HEK293 (cell line): ENCODE data around the gene GCSH.

ENCODE experiments used
- CTCF ChIP-seq: fragments of 450-650 bp; formaldehyde crosslinking; IDR thresholded peaks from 2 replicates; pipeline ENCODE4 v1.5.1; 2016; ENCODE audit warnings: missing biosample characterization, missing genetic modification characterization
- MEIS1 ChIP-seq: sonication (generic); formaldehyde crosslinking; IDR thresholded peaks from 2 replicates; pipeline ENCODE4 v1.8.1; 2022; ENCODE audit warnings: missing genetic modification reagents, mild to moderate bottlenecking, borderline replicate concordance
- PATZ1 ChIP-seq: fragments of 450-650 bp; formaldehyde crosslinking; IDR thresholded peaks from 2 replicates; pipeline ENCODE4 v1.5.1; 2016; ENCODE audit warnings: missing biosample characterization, missing genetic modification characterization
- YY1 ChIP-seq: fragments of 450-650 bp; formaldehyde crosslinking; IDR thresholded peaks from 2 replicates; pipeline ENCODE4 v1.5.1; 2018; ENCODE audit warnings: missing biosample characterization, missing genetic modification characterization
- ZNF366 ChIP-seq: fragments of 450-650 bp; formaldehyde crosslinking; conservative IDR thresholded peaks from 2 replicates; pipeline ENCODE4 v1.5.1; 2016; ENCODE audit warnings: missing biosample characterization, missing genetic modification characterization
- ZNF518A ChIP-seq: fragments of 450-650 bp; formaldehyde crosslinking; conservative IDR thresholded peaks from 2 replicates; pipeline ENCODE4 v1.5.1; 2016; ENCODE audit warnings: low read depth, missing biosample characterization, missing genetic modification characterization

GRCh38 chr16:81136390-81137335, 40.5 kb upstream of the GCSH start:
- TF ChIP-seq CTCF (no peak), MEIS1 (CRISPR knock-in tag) (no peak), ZNF366 (tag by site-specific recombination) (no peak), PATZ1 (tag by site-specific recombination) (no peak), YY1 (tag by site-specific recombination) (no peak), ZNF518A (no peak)
